Uterus (tissue), 2 donors: ENCODE results near the gene USP53.

Source experiments
- POLR2A ChIP-seq, 2 donors: fragments of 450-650 bp; IDR thresholded peaks; one replicate each; pipeline ENCODE4 v1.6.1; 2016; ENCODE audit warnings: antibody characterized with exemption in 2 of 2, mild to moderate bottlenecking in 1 of 2, moderate library complexity in 1 of 2
- TF ChIP-seq, protein P1 (sequence below), 4 experiments: fragments of 200-600 bp in 2 of 4; fragments of 450-650 bp in 2 of 4; sonication (generic) in 2 of 4; IDR thresholded peaks; one replicate each; pipeline ENCODE4 v1.5.1; 2016 to 2019; ENCODE audit warnings: antibody characterized with exemption in 4 of 4, mild to moderate bottlenecking in 2 of 4, moderate library complexity in 1 of 4

DNA sequence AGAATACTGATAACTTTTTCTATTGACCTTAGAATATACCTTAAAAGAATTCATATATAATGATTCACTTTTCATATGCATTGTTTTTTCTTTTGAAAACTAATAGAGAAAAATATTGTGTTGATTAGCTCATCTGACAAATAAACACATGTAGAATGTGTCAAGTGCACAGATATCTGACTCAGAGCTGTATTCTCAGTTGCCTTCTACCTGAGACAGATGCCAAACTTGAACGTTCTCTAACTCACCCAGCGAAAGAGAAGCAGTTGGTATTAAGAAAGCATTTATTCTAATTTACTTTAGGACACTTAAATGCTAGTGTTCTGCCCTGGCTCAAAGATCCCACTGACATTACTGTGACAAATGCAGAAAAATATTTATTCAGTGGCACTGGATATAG is 28.1 kb downstream of the USP53 start:
- TF ChIP-seq, protein P1, sequence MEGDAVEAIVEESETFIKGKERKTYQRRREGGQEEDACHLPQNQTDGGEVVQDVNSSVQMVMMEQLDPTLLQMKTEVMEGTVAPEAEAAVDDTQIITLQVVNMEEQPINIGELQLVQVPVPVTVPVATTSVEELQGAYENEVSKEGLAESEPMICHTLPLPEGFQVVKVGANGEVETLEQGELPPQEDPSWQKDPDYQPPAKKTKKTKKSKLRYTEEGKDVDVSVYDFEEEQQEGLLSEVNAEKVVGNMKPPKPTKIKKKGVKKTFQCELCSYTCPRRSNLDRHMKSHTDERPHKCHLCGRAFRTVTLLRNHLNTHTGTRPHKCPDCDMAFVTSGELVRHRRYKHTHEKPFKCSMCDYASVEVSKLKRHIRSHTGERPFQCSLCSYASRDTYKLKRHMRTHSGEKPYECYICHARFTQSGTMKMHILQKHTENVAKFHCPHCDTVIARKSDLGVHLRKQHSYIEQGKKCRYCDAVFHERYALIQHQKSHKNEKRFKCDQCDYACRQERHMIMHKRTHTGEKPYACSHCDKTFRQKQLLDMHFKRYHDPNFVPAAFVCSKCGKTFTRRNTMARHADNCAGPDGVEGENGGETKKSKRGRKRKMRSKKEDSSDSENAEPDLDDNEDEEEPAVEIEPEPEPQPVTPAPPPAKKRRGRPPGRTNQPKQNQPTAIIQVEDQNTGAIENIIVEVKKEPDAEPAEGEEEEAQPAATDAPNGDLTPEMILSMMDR (IDR thresholded peaks at IDR 0.05), result no peak
- no peak for TF ChIP-seq POLR2A (IDR thresholded peaks at IDR 0.05)
